Measurements from ENCODE around the gene LIPG.

LIPG gene

GRCh38 chr18:49597157-49597931, 35.5 kb downstream of the LIPG start:
- no peak overlapping the region for H3K27ac ChIP-seq (replicated peaks; ENCODE audit: low read length)

DNA sequence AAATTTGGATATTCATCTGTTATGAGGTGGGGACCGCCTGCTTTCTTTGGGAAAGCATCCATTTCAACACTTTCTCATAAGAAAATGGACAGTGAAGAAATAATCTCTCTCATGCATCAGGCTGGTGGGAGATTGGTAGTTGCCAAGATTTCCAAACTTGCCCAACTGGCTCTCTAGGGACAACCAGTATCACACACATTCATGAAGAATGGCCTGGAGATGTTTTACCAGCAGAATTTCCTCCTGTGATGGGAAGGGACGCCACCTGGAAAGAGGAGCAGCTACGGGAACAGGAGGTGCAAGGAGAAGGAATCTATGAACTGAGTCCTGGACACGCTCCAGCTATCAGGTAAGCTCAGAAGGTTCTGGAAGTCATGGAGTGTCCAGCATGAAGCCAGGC, 39.4 kb downstream of the LIPG start:
- H3K14ac ChIP-seq (ENCODE audit: low read length): no peak overlapping the region
- no peak overlapping the region for H2BK120ac ChIP-seq (ENCODE audit: low read depth, low read length)
- H2BK5ac ChIP-seq (ENCODE audit: low read length): no peak overlapping the region
- H3K4me1 ChIP-seq (ENCODE audit: control insufficient read depth in 2 of 2, insufficient read depth in 1 of 2, low read depth in 1 of 2, low read length in 2 of 2): peaks cover 4 to 13% of the 10 kb centered on the region in 2 donors
- H3K27ac ChIP-seq (replicated peaks; ENCODE audit: low read length): no peak overlapping the region
- H3K9me3 ChIP-seq (replicated peaks in 1 of 2; ENCODE audit: control insufficient read depth in 2 of 2, insufficient read depth in 1 of 2, low read depth in 1 of 2, low read length in 2 of 2): peaks cover 0 to 9% of the 10 kb centered on the region in 2 donors
- H3K4me3 ChIP-seq (ENCODE audit: low read length in 2 of 2): no peak overlapping the region
- no peak overlapping the region for H4K8ac ChIP-seq (ENCODE audit: low read depth, low read length)
- H3K36me3 ChIP-seq (replicated peaks in 1 of 2; ENCODE audit: control insufficient read depth in 2 of 2, insufficient read depth in 2 of 2, low read length in 2 of 2): no peaks in the 10 kb centered on the region
- no peak overlapping the region for H2AK5ac ChIP-seq (ENCODE audit: low read depth, low read length)
- H3K9ac ChIP-seq (ENCODE audit: low read depth, low read length, poor library complexity): no peak overlapping the region
- no CpG with 5 or more reads among the region's 4 CpGs for WGBS, 2 donors (ENCODE audit: extremely low coverage in 2 of 2, insufficient read length in 2 of 2, insufficient replicate concordance in 1 of 2)
- no peak overlapping the region for H3K23ac ChIP-seq (ENCODE audit: low read depth, low read length, poor library complexity)
- no peak overlapping the region for H3K4me2 ChIP-seq (ENCODE audit: insufficient read depth, low read length, poor library complexity, severe bottlenecking)
- H2BK15ac ChIP-seq (ENCODE audit: low read length): no peak overlapping the region
- H3K18ac ChIP-seq (ENCODE audit: low read length): no peak overlapping the region
- no peaks in the 10 kb centered on the region for H3K79me1 ChIP-seq (ENCODE audit: low read depth, low read length)
- DNase-seq (ENCODE audit: low spot score): no peak
- H3K27me3 ChIP-seq (ENCODE audit: control insufficient read depth in 3 of 3, insufficient read depth in 3 of 3, low read depth in 1 of 3, low read length in 3 of 3): no peaks in the 10 kb centered on the region
- H3K4ac ChIP-seq (ENCODE audit: low read length): no peak overlapping the region
- H2AFZ ChIP-seq (ENCODE audit: low read length): no peak overlapping the region
- no peak overlapping the region for H4K91ac ChIP-seq (ENCODE audit: low read depth, low read length, poor library complexity)
- H2BK12ac ChIP-seq (ENCODE audit: low read length): no peak overlapping the region

More at GRCh38 chr18:49597157-49597931, 35.5 kb downstream of the LIPG start:
- no peak for DNase-seq (ENCODE audit: low spot score)
- no peaks in the 10 kb centered on the region for H3K27me3 ChIP-seq (ENCODE audit: control insufficient read depth in 3 of 3, insufficient read depth in 3 of 3, low read depth in 1 of 3, low read length in 3 of 3)
- no peak overlapping the region for H3K9ac ChIP-seq (ENCODE audit: low read depth, low read length, poor library complexity)
- no peaks in the 10 kb centered on the region for H3K79me1 ChIP-seq (ENCODE audit: low read depth, low read length)
- H3K14ac ChIP-seq (ENCODE audit: low read length): no peak overlapping the region
- H2AFZ ChIP-seq (ENCODE audit: low read length): no peak overlapping the region
- no peak overlapping the region for H3K4ac ChIP-seq (ENCODE audit: low read length)
- H2BK12ac ChIP-seq (ENCODE audit: low read length): no peak overlapping the region
- H3K4me2 ChIP-seq (ENCODE audit: insufficient read depth, low read length, poor library complexity, severe bottlenecking): no peak overlapping the region
- no peak overlapping the region for H2BK120ac ChIP-seq (ENCODE audit: low read depth, low read length)
- H2BK15ac ChIP-seq (ENCODE audit: low read length): no peak overlapping the region
- no peak overlapping the region for H4K8ac ChIP-seq (ENCODE audit: low read depth, low read length)
- no peak overlapping the region for H2BK5ac ChIP-seq (ENCODE audit: low read length)
- no CpG with 5 or more reads among the region's 8 CpGs for WGBS, 2 donors (ENCODE audit: extremely low coverage in 2 of 2, insufficient read length in 2 of 2, insufficient replicate concordance in 1 of 2)
- H3K23ac ChIP-seq (ENCODE audit: low read depth, low read length, poor library complexity): no peak overlapping the region
- peaks cover 0 to 13% of the 10 kb centered on the region in 2 donors for H3K36me3 ChIP-seq (replicated peaks in 1 of 2; ENCODE audit: control insufficient read depth in 2 of 2, insufficient read depth in 2 of 2, low read length in 2 of 2)
- H3K9me3 ChIP-seq (replicated peaks in 1 of 2; ENCODE audit: control insufficient read depth in 2 of 2, insufficient read depth in 1 of 2, low read depth in 1 of 2, low read length in 2 of 2): no peaks in the 10 kb centered on the region
- H3K4me1 ChIP-seq (ENCODE audit: control insufficient read depth in 2 of 2, insufficient read depth in 1 of 2, low read depth in 1 of 2, low read length in 2 of 2): peaks cover 4 to 13% of the 10 kb centered on the region in 2 donors
- no peak overlapping the region for H2AK5ac ChIP-seq (ENCODE audit: low read depth, low read length)
- H3K18ac ChIP-seq (ENCODE audit: low read length): no peak overlapping the region
- H4K91ac ChIP-seq (ENCODE audit: low read depth, low read length, poor library complexity): no peak overlapping the region
- H3K4me3 ChIP-seq (ENCODE audit: low read length in 2 of 2): no peak overlapping the region

DNA sequence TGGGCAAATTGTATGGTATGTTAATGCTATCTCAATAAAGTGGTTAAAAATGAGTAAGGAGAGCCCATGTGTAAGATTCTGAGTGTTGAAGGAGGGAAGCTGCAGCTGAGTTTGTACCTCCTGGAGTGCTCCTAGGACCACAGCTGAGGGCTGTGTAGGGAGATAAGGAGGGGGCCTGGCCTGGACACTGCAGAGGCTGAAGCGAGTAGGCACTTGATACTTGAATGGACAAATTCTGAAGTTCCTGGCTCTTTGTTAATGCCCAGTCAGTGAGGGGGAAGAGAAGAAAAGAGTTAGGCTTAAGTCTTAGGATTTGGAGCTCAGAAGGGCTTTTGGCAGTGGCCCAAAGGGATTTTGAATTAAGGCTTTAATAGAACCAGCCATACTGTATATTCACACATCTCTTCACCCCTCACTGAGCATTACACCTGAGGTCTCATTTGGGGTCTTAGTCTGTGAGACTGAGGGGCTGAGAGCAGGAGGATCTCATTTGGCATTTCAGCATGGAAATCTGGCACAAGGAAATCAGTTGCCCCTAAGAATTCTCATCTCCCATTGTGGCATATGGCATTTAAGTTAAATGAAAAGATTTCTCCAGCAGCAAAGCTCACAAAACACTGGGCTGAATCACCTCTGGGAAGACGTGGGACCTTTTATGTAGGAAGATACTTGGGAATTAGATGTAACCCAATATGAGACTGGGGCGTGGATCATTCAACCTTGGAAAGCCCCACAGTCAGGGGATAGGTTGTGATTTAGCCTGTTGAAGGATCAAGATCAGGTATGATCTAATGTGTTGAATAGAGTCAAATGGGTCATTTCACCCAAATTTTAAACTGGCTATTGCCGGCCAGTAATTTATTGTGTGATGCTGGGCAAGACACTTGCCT, 46.8 kb downstream of the LIPG start:
- WGBS, 2 donors (ENCODE audit: extremely low coverage in 2 of 2, insufficient read length in 2 of 2, insufficient replicate concordance in 1 of 2): no CpG with 5 or more reads among the region's 4 CpGs

More for the DNA sequence above, 46.8 kb downstream of the LIPG start:
- H3K4me1 ChIP-seq (ENCODE audit: control insufficient read depth in 2 of 2, insufficient read depth in 1 of 2, low read depth in 1 of 2, low read length in 2 of 2): peaks cover 13 to 15% of the 10 kb centered on the region in 2 donors
- no peak for DNase-seq (ENCODE audit: low spot score)
- H3K9me3 ChIP-seq (replicated peaks in 1 of 2; ENCODE audit: control insufficient read depth in 2 of 2, insufficient read depth in 1 of 2, low read depth in 1 of 2, low read length in 2 of 2): peaks cover 0 to 9% of the 10 kb centered on the region in 2 donors
- H2BK15ac ChIP-seq (ENCODE audit: low read length): no peak overlapping the region
- H3K4me3 ChIP-seq (ENCODE audit: low read length in 2 of 2): no peak overlapping the region
- no peak overlapping the region for H3K14ac ChIP-seq (ENCODE audit: low read length)
- no peak overlapping the region for H3K9ac ChIP-seq (ENCODE audit: low read depth, low read length, poor library complexity)
- no peak overlapping the region for H2BK12ac ChIP-seq (ENCODE audit: low read length)
- no peak overlapping the region for H2AFZ ChIP-seq (ENCODE audit: low read length)
- H3K27me3 ChIP-seq (ENCODE audit: control insufficient read depth in 3 of 3, insufficient read depth in 3 of 3, low read depth in 1 of 3, low read length in 3 of 3): no peaks in the 10 kb centered on the region
- H3K36me3 ChIP-seq (replicated peaks in 1 of 2; ENCODE audit: control insufficient read depth in 2 of 2, insufficient read depth in 2 of 2, low read length in 2 of 2): no peaks in the 10 kb centered on the region
- H4K8ac ChIP-seq (ENCODE audit: low read depth, low read length): no peak overlapping the region
- no peak overlapping the region for H3K4ac ChIP-seq (ENCODE audit: low read length)
- no peak overlapping the region for H3K4me2 ChIP-seq (ENCODE audit: insufficient read depth, low read length, poor library complexity, severe bottlenecking)
- no peak overlapping the region for H3K18ac ChIP-seq (ENCODE audit: low read length)
- H2BK120ac ChIP-seq (ENCODE audit: low read depth, low read length): no peak overlapping the region
- H4K91ac ChIP-seq (ENCODE audit: low read depth, low read length, poor library complexity): no peak overlapping the region
- no peak overlapping the region for H2AK5ac ChIP-seq (ENCODE audit: low read depth, low read length)
- H2BK5ac ChIP-seq (ENCODE audit: low read length): no peak overlapping the region
- H3K27ac ChIP-seq (replicated peaks; ENCODE audit: low read length): no peak overlapping the region
- H3K23ac ChIP-seq (ENCODE audit: low read depth, low read length, poor library complexity): no peak overlapping the region
- H3K79me1 ChIP-seq (ENCODE audit: low read depth, low read length): no peaks in the 10 kb centered on the region

Data from neuronal stem cell (in vitro differentiated cells).